Caco-2 (cell line): ENCODE measurements around the gene LMTK2. TPM values are rescaled to one million over a fixed set of nuclear protein-coding genes. Genes with fewer than 3 reads are reported as not detected.

Experiments
- BruUV-seq: library from RNA; stranded (reverse); fragments of 400-500 nt; replicated peaks from 2 replicates; lab custom pipeline; 2021; lab: Mats Ljungman, UMichigan
- CTCF ChIA-PET: fragments of 300-600 bp; sonication (Branson Sonifier 250); formaldehyde crosslinking; loops from one replicate; lab custom pipeline; 2022; ENCODE audit warnings: antibody characterized with exemption; lab: Charles Lee
- POLR2A ChIA-PET: fragments of 300-600 bp; sonication (Branson Sonifier 250); formaldehyde crosslinking; loops from one replicate; lab custom pipeline; 2022; ENCODE audit warnings: antibody characterized with exemption; lab: Charles Lee
- DNase-seq, 2 experiments: peaks; one replicate each; pipeline versions ENCODE4 v3.0.0 to v3.0.0-alpha.2; 2020 to 2022
- H3K27me3 ChIP-seq: replicated peaks from 2 replicates; pipeline ENCODE4 v1.6.0; 2011; ENCODE audit warnings: low read length; ENCODE audit not compliant: control insufficient read depth, insufficient read depth
- H3K36me3 ChIP-seq: 2 replicates; pipeline ENCODE4 v1.5.1; 2011; ENCODE audit warnings: low read length; ENCODE audit not compliant: control insufficient read depth, insufficient read depth
- H3K4me1 ChIP-seq: fragments of 250-450 bp; sonication (Bioruptor Pico); 2 replicates; pipeline ENCODE4 v1.5.1; 2020; ENCODE audit warnings: mild to moderate bottlenecking
- H3K4me3 ChIP-seq: 2 replicates; pipeline ENCODE4 v1.5.1; 2011; ENCODE audit warnings: low read depth, mild to moderate bottlenecking, control low read depth, low read length
- H3K9me3 ChIP-seq: fragments of 250-450 bp; sonication (Bioruptor Pico); 2 replicates; pipeline ENCODE4 v1.5.1; 2020; ENCODE audit warnings: mild to moderate bottlenecking, moderate library complexity
- H3K27ac Mint-ChIP-seq: one replicate; pipeline ENCODE4 v1.8.0; 2022; ENCODE audit warnings: mixed read lengths; ENCODE audit not compliant: unreplicated experiment
- H3K27me3 Mint-ChIP-seq: one replicate; pipeline ENCODE4 v1.8.0; 2022; ENCODE audit warnings: mixed read lengths; ENCODE audit not compliant: insufficient read depth, unreplicated experiment
- H3K36me3 Mint-ChIP-seq: one replicate; pipeline ENCODE4 v1.8.0; 2022; ENCODE audit warnings: mild to moderate bottlenecking, mixed read lengths; ENCODE audit not compliant: insufficient read depth, unreplicated experiment
- H3K4me1 Mint-ChIP-seq: one replicate; pipeline ENCODE4 v1.8.0; 2022; ENCODE audit warnings: low read depth, mixed read lengths; ENCODE audit not compliant: unreplicated experiment
- H3K4me3 Mint-ChIP-seq: one replicate; pipeline ENCODE4 v1.8.0; 2022; ENCODE audit warnings: mild to moderate bottlenecking, moderate library complexity, mixed read lengths; ENCODE audit not compliant: unreplicated experiment
- H3K9me3 Mint-ChIP-seq: one replicate; pipeline ENCODE4 v1.8.0; 2022; ENCODE audit warnings: mixed read lengths; ENCODE audit not compliant: unreplicated experiment
- intact Hi-C: fragments of 100-400 bp; cut with micrococcal nuclease; formaldehyde crosslinking; loops from one replicate; pipeline ENCODE4 v1.10.0; 2022; ENCODE audit not compliant: unreplicated experiment
- total RNA-seq: library from RNA; stranded (reverse); gene quantifications from 2 replicates; pipeline ENCODE4 v1.2.3, GENCODE V29; 2022
- TF ChIP-seq, protein P1 (sequence below), 2 experiments: fragments of 200-600 bp in 1 of 2; IDR thresholded peaks; 1 replicate in 1 of 2; 2 replicates in 1 of 2; pipeline versions ENCODE4 v1.5.1 to v1.8.0; 2011 to 2022; ENCODE audit warnings: antibody characterized with exemption in 1 of 2, control low read depth in 1 of 2, inconsistent platforms in 1 of 2, low read depth in 1 of 2, low read length in 1 of 2, mild to moderate bottlenecking in 1 of 2, moderate library complexity in 1 of 2; ENCODE audit not compliant: insufficient read depth in 1 of 2, severe bottlenecking in 1 of 2, unreplicated experiment in 1 of 2

The LMTK2 gene
- total RNA-seq, 1 experiment from 2014 or later = 21.9 TPM

DNA sequence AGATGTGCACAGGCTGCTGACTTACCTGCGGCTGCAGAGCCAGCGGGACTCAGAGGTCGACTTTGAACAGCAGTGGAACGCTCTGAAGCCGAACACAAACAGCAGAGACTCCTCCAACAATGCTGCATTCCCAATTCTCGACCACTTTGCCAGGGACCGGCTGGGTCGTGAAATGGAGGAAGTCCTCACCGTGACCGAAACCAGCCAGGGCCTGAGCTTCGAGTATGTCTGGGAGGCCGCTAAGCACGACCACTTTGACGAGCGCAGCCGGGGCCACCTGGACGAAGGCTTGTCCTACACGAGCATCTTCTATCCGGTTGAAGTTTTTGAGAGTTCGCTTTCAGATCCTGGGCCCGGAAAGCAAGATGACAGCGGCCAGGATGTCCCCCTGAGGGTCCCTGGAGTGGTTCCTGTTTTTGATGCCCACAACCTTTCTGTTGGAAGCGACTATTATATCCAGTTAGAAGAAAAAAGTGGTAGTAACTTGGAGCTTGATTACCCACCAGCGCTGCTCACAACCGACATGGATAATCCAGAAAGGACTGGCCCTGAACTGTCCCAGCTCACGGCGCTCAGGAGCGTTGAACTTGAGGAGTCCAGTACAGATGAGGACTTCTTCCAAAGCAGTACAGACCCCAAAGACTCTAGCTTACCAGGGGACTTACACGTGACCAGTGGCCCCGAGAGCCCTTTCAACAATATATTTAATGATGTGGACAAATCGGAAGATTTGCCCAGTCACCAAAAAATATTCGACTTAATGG is 85.2 kb downstream of the LMTK2 start:
- CTCF ChIA-PET = no interaction called here
- H3K4me1 Mint-ChIP-seq = peaks cover 6% of the 10 kb centered on the region

GRCh38 chr7:98192781-98193457 is 86.3 kb downstream of the LMTK2 start:
- TF ChIP-seq, protein P1, sequence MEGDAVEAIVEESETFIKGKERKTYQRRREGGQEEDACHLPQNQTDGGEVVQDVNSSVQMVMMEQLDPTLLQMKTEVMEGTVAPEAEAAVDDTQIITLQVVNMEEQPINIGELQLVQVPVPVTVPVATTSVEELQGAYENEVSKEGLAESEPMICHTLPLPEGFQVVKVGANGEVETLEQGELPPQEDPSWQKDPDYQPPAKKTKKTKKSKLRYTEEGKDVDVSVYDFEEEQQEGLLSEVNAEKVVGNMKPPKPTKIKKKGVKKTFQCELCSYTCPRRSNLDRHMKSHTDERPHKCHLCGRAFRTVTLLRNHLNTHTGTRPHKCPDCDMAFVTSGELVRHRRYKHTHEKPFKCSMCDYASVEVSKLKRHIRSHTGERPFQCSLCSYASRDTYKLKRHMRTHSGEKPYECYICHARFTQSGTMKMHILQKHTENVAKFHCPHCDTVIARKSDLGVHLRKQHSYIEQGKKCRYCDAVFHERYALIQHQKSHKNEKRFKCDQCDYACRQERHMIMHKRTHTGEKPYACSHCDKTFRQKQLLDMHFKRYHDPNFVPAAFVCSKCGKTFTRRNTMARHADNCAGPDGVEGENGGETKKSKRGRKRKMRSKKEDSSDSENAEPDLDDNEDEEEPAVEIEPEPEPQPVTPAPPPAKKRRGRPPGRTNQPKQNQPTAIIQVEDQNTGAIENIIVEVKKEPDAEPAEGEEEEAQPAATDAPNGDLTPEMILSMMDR (IDR thresholded peaks at IDR 0.05; ENCODE audit: insufficient read depth in 1 of 2, low read depth in 1 of 2, low read length in 1 of 2, severe bottlenecking in 1 of 2, unreplicated experiment in 1 of 2) = no peak
- Mint-ChIP-seq H3K9me3 (no peaks in the 10 kb centered on the region), H3K27me3 (no peaks in the 10 kb centered on the region), H3K4me3 (no peak overlapping the region), H3K36me3 (peaks cover 60% of the 10 kb centered on the region), H3K27ac (no peak overlapping the region), H3K4me1 (peaks cover 6% of the 10 kb centered on the region)
- POLR2A ChIA-PET = no interaction called here
- no peaks in the 10 kb centered on the region for H3K27me3 ChIP-seq
- CTCF ChIA-PET = interaction anchor here (0.6 kb wide), 1 partner anchor 73 kb away, joined by 4 read pairs; no protein-coding TSS in a partner anchor
- BruUV-seq = no TSS peak
- H3K36me3 ChIP-seq = no peaks in the 10 kb centered on the region
- H3K4me1 ChIP-seq = no peaks in the 10 kb centered on the region
- H3K9me3 ChIP-seq = no peaks in the 10 kb centered on the region
- intact Hi-C loops = no loop called here
- no peak overlapping the region for H3K4me3 ChIP-seq
- DNase-seq = no peak

More for the DNA sequence above, 85.2 kb downstream of the LMTK2 start:
- no peak for DNase-seq
- H3K4me3 Mint-ChIP-seq = no peak overlapping the region
- H3K9me3 ChIP-seq = no peaks in the 10 kb centered on the region
- BruUV-seq = no TSS peak
- H3K9me3 Mint-ChIP-seq = no peaks in the 10 kb centered on the region
- H3K4me3 ChIP-seq = no peak overlapping the region
- H3K27ac Mint-ChIP-seq = no peak overlapping the region
- no peaks in the 10 kb centered on the region for H3K4me1 ChIP-seq
- POLR2A ChIA-PET = no interaction called here
- no peaks in the 10 kb centered on the region for H3K27me3 Mint-ChIP-seq
- no peaks in the 10 kb centered on the region for H3K36me3 ChIP-seq
- H3K36me3 Mint-ChIP-seq = peaks cover 61% of the 10 kb centered on the region
- intact Hi-C loops = no loop called here
- no peaks in the 10 kb centered on the region for H3K27me3 ChIP-seq
- TF ChIP-seq, protein P1 (IDR thresholded peaks at IDR 0.05; ENCODE audit: insufficient read depth in 1 of 2, low read depth in 1 of 2, low read length in 1 of 2, severe bottlenecking in 1 of 2, unreplicated experiment in 1 of 2) = no peak

- no peaks in the 10 kb centered on the region for H3K36me3 ChIP-seq
- H3K9me3 ChIP-seq = no peaks in the 10 kb centered on the region
- BruUV-seq = no TSS peak
- ChIA-PET CTCF (no interaction called here), POLR2A (no interaction called here)
- Mint-ChIP-seq H3K4me1 (peaks cover 6% of the 10 kb centered on the region), H3K27me3 (no peaks in the 10 kb centered on the region), H3K4me3 (no peak overlapping the region), H3K9me3 (no peaks in the 10 kb centered on the region), H3K27ac (no peak overlapping the region), H3K36me3 (peaks cover 56% of the 10 kb centered on the region)
- intact Hi-C loops = no loop called here
- DNase-seq = no peak
- H3K4me1 ChIP-seq = no peaks in the 10 kb centered on the region
- TF ChIP-seq, protein P1 (IDR thresholded peaks at IDR 0.05; ENCODE audit: insufficient read depth in 1 of 2, low read depth in 1 of 2, low read length in 1 of 2, severe bottlenecking in 1 of 2, unreplicated experiment in 1 of 2) = no peak
- H3K27me3 ChIP-seq = no peaks in the 10 kb centered on the region
- no peak overlapping the region for H3K4me3 ChIP-seq
Observed at GRCh38 chr7:98193474-98194180, 87.0 kb downstream of the LMTK2 start.
